Spleen (tissue), 7 donors: ENCODE data around the gene TIPRL.

ENCODE experiments used
- POLR2A ChIP-seq, 3 donors: fragments of 450-650 bp; IDR thresholded peaks; one replicate each; pipeline ENCODE4 v1.5.1; 2017; ENCODE audit warnings: antibody characterized with exemption in 3 of 3, mild to moderate bottlenecking in 1 of 3
- TF ChIP-seq, protein P1 (sequence below), 11 experiments: fragments of 200-600 bp in 7 of 11; fragments of 450-650 bp in 4 of 11; sonication (generic) in 4 of 11; IDR thresholded peaks in 8 of 11; conservative IDR thresholded peaks in 3 of 11; 1 replicate in 7 of 11; 2 replicates in 4 of 11; pipeline versions ENCODE4 v1.4.0 to v1.8.0; 2016 to 2021; ENCODE audit warnings: antibody characterized with exemption in 11 of 11, inconsistent platforms in 4 of 11, mild to moderate bottlenecking in 1 of 11
- donor health status: DM: no; HTN: no; CAD: no; lungs with moderate emphysema.
- donor health status: DM: no; HTN: no; CAD: no.
- donor health status: DM: no; HTN: no; CAD: no.

DNA sequence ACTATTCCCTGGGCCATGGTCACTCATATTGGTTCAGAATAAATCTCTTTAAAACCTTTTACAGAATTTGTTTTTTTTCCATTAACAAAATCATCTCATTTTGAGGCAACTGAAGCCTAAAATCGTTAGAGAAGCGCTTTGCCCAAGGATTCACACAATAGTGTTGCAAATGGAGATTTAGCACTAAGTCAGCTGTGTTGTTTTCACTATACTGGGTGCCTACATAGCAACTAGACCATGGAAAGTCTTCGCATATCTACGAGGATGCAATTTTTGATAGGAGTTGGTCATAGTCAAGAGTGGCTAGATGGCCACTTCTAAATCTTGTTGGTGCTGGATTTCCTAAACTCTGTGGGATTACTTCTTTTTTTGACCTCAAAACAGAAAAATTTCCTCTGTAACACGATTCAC, 530 bp upstream of the TIPRL start:
- TF ChIP-seq, protein P1, sequence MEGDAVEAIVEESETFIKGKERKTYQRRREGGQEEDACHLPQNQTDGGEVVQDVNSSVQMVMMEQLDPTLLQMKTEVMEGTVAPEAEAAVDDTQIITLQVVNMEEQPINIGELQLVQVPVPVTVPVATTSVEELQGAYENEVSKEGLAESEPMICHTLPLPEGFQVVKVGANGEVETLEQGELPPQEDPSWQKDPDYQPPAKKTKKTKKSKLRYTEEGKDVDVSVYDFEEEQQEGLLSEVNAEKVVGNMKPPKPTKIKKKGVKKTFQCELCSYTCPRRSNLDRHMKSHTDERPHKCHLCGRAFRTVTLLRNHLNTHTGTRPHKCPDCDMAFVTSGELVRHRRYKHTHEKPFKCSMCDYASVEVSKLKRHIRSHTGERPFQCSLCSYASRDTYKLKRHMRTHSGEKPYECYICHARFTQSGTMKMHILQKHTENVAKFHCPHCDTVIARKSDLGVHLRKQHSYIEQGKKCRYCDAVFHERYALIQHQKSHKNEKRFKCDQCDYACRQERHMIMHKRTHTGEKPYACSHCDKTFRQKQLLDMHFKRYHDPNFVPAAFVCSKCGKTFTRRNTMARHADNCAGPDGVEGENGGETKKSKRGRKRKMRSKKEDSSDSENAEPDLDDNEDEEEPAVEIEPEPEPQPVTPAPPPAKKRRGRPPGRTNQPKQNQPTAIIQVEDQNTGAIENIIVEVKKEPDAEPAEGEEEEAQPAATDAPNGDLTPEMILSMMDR (IDR thresholded peaks at IDR 0.05 in 8 of 11, conservative IDR thresholded peaks at IDR 0.05 in 3 of 11), result no peak
- no peak for TF ChIP-seq POLR2A (IDR thresholded peaks at IDR 0.05)
